Activated naive CD8-positive, alpha-beta T cell treated with anti-CD3 and anti-CD28 coated beads, Interleukin-2, amount 50 U/mL, for 16 hours (primary cell): ENCODE data around the gene ARSJ.

Experiments
- DNase-seq: peaks from one replicate; pipeline ENCODE4 v3.0.0-alpha.2; 2020; ENCODE audit warnings: low read depth, low spot score

Gene ARSJ

DNA sequence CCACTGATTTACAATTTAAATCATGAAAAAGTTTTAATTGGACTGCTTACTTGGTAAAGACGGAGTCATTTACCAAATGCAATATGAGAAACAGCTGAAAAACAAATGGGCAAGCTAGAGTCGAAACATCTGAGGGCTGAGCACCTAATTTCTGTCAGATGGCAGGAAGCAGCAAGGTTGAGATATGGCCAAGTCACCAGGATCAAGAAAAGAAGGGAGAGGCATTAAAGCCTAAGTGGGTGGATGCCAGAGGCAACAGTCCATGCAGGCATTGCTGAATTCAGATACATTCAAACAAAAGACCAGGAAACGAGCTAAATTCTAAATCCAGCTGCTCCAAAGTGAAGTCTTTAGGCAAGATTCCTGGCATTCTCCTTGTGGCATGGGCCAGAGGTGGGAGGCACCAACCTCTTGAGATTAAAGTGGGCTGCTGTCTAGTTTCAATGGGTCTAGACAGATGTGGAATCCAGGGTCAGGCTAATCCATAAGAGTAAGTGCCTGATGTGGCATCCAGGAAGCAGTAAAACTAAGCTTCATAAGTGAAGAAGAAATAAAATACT lies 8.0 kb upstream of the ARSJ start:
- no peak for DNase-seq

DNA sequence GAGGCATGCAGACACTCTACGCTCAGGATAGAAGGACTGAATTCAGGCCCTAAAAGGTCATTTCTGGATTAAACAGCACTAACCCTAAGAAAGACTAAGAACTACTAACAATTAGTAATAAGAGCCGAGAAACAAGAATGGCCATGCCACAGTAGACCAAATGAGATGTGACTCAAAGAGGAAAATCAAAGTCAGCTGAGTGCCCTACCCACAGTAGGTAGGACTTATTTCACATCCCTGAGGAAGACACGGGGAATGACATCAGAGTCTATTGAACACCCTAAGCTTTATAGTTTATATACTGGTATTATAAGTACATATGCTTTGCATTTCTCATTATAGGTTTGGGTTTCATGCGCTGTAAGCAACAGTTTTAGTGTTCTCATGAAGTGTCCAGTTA lies 2.7 kb upstream of the ARSJ start:
- no peak for DNase-seq

DNA sequence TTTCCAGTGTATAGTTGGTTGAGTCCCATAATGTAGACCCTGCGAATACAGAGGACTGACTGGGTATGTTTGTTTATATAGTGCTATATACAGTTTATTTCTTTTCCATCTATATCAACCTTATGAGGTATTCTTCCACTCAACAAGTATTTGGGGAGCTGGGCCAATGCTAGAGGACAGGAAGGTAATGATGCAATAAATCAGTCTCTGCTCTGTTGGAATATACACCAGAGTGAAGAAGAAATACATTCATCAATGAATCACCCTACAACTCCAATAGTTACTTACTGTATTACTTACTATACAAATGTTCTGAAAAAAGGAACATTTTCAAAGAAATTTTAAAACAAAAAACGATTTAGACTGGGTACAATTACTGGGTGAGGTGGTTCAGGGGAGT lies 2.1 kb upstream of the ARSJ start:
- DNase-seq, result no peak

DNA sequence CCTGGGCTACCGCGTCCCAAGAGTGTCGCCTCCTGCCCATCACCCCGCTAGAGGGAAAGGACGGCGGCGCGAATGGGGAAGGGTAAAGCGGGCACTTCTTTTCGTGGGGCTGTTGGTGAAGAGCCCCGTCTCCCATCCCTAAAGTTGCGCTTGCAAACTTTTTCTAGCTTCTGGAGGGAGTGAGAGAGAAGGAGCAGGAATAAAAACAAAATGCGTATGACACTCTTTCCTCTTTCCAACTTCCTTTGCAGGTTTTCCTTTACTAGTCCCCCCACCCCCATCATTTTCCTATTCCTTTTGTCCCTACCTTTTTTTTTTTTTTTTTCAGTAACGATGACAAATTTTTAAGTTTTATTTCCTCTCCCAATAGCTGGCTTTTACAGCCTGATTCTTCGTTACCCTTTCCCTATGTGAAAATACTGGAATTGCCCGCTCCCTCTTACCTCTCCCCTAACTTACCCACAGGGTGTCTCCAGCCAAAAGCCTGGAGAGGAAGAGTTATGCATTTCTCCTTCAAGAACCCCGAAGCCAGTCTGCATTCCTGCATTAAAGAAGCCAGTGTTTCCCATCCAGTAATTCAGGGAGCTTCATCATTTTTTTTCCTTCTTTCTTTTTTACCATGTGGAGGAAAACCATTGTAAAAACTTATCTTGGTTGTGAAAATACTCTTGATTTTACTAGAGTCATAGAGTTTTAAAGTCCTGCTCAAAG lies 613 bp upstream of the ARSJ start:
- no peak for DNase-seq

DNA sequence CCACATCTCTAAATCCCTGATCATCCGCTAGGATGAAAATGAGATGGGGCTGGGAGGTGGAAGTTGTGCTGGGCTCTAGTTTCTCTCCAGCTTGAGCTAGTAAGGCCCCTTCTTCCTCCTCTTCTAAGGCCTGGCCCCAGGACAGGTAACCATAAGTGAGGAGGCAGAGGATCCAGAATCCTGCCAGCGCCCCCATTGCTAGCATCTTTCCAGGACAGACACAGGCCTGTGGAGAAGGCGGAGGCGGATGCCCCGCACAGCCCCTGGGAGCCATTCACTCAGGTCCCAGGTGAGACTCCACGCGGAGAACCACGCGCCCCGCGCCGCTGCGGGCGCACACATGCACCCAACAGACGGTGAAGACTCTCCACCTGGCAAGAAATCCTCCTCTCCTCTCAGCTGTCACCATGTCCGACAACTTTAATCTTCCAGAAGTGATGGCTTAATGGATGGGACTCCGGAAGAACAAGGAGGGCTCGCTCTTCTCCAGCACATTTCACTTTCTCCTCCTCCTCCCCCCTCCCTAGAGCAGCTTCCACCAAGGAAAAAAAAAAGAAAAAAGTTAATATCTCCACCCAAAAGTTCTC lies 793 bp downstream of the ARSJ start:
- DNase-seq, result no peak

DNA sequence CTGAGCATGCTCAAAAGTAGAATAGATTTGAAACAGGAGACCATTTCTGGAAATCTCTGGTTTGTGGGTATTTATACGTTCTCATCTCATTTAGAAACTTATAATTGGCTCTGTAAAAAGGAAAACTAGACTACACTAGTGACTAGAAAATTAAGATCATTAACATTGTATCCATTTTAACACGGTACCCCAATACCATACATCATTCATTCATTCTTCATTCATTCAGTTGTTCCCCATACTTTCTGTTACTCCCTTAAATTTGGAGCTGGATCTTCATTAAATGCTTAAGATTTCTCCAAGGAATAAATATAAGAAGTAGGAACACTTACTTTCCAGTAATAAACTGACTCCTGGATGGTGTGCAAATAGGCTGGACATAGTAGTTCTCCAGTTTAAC lies 1.3 kb downstream of the ARSJ start:
- no peak for DNase-seq

DNA sequence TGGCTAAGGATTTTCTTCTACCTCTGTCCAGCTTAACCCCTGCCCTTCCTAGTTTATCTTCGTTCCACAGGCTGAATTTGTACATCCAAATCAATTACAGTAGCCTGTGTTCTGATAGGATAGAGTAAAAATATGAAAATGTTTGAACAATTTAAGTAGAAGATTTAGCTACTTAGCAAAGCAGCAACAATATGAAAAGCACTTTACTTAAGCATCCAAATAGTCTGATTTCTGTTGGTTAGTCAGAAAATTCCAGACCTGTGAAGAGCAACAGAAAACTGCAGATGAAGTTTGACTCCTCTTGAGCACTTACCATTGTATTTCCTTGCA lies 2.0 kb downstream of the ARSJ start:
- no peak for DNase-seq

DNA sequence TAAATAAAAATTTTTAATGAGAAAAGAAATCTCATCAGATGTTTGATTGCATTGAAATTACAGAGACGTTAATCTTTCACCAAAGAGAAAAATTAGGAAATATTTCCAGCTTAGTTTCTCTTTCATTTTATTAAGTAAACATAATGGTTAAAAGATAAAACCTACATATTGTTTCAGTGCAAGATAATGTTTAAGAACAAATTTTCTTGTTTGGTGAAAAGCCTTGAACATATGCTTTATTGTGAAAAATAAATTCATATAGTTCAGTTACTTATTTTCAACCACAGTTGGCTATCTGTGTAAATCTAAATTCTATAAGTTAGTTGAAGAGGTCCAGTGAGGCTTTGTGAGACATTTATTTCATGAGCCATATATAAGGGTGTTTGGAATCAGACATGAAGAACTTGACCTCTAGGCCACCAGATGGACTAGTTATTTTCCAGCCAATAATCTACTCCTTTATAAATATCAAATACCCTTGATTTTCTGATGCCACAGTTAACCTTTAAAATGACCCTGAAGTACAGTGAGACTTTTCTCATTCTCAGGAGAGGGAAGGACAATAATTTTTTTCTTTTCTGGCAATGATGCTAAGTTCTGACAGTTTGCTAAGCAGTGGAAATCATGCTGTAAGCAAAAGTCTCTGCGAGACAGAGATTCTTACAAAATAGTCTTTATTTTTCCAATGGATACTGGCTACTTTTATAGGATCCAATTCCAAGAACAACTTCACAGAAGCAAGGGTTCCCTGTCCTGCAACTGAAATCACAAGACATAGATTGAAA lies 2.5 kb downstream of the ARSJ start:
- no peak for DNase-seq

DNA sequence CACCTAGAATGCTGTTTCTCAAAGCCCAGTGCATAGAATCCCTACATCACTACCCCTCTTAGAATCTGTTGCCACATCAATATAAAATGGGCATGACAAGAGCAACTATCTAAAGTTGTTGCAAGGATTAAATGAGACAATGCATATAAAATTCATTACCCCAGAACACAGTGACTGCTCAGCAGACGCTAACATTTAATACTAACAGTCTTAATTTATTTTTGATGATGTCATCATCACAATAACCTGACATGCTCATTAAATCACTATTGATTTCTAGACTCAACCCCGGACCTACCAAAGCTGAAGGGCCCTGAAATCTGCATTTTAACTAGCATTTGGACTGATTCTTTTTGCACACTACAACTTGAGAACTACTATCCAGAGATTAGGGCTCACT lies 3.9 kb downstream of the ARSJ start:
- no peak for DNase-seq

DNA sequence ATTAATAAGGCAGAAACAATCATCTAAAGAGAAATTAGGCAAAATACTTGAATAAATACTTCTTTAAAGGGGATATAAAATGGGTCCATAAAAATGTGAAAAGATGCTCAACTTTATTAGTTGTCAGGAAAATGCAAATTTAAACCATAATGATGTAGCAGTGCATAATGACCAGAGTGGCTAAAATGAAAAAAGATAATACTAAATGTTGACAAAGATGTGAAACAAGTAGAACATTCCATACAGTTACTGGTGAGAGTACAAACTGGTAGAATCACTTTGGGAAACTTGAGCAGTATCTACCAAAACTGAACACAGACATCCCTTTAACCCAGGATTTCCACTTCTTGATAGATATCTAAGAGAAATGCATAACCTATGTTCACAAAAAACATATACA lies 5.0 kb downstream of the ARSJ start:
- no peak for DNase-seq

DNA sequence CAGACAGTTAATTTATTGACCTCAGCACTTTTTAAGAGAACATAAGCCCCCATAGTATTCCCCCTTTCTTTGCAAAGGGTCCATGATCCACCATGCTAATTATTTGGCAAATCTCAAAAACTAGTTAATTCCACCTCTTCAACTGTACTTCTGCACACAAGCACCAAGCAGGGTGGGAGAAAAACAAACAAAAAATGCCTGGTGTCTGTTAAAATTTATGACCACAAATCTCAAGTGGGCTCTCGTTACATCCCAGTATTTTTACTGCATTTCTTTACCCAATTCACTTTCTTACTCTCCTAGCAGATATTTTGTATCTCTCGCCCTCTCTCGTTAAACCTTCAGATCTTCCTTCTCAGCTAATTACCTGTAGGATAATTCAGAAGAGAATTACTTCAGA lies 6.1 kb downstream of the ARSJ start:
- no peak for DNase-seq

DNA sequence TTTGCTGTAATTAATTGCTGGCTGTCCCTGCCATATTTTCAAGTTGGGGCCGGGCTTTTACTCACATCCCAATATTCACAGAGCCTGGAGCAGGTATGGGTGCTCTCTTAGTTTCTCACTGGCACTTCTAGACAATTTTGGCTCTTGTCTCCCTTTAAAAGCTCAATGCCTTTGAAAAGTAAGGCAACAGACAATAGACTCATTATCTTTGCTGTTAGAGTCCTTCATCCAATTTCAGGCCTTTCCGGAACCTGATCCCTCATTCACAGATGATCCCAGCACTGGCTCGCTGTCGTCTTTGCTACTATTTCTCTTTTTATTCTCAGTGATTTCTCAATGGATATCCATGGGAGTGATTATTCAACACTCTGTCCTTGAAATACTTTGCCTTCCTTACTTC lies 6.7 kb downstream of the ARSJ start:
- no peak for DNase-seq

DNA sequence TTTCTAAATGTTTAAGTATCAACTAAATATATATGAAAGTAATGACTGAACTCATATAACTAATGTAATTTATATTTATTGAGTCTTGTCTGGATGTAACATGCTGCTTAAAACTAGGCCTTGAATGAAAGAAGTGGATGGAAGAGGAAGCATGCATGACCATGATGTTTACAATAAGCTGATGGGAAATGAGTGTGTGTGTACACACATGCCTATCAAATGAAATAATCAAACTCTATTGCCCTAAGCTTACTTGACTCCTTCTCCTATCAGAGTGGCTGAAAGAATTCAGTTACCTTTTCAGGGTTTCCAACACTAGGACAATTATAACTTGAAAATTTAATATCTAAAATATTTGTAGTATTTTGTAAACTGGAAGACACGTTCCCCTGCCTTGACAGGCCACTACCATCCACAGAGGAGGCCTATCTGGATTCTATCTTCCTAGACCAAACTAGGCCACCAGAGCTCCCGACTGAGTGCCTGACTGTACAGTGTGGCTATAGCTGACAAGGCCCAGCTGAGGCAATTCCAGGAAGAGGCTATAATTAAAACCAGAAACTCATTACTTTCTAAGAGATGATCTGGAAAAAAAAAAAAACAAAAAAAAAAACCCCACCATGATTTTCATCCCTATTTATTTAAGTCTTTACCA lies 7.6 kb downstream of the ARSJ start:
- no peak for DNase-seq

DNA sequence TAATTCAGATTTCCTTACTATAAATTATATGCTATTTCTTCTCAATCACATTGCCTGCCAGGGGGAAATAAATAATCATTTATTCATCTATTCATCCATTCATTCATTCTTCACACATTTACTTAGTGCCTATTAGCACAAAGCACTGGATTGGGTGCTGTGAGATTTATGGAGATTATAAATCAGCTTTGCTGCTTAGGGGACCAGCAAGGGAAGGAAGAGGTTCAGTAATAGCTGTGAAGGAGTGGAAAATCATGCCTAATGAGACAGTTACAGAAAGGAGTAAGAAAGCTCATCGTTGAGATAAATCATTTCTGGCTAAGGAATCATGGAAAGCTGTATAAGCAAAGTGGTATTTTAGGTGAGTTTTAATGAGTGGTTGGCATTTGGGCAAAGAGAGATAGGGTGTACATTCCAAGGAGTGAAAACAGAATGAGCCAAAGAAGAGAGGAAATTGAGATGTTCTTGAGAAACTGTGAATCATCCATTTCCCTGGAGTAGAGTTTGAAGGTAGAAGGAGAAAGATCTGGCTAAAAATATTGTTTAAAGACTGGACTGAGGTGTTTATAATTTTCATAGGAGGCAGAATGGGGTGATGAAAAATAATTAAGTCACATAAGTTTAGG lies 9.6 kb downstream of the ARSJ start:
- no peak for DNase-seq

DNA sequence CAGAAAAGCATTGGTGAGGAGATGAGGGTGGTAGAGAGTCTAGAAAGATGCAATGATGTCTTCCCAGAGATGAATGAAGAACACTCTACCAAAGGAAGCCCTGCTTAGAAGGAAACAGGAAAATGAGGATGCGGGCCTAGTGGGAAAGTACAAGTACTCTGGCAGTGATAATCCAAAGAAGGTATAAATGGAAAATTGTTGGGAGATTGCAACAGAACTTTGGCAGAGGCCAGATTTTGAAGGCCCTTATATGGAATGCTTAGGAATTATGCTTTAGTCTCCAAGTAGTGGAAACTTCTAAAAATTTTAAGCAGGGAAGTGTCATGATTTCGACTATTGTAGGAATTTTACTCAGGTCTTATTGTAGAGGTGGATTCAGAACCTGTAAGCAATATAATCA lies 11.0 kb downstream of the ARSJ start:
- no peak for DNase-seq

DNA sequence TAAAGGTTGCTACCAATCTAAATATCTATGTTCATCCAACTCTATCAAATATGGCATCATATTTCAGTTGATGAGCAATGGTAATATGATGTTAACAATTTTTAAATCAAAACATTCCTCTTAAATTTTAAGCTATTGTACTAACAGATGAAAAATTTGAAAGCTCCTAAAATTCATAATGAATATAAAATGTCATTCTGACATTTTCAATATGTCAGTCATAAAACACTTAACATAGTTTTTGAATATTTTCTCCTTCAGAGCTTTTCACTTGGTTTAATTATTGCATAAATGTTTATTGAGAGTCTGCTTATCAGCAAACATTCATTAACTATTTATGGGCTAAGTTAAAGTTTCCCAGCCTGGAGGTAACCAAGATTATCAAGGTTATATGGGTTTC lies 11.8 kb downstream of the ARSJ start:
- DNase-seq, result no peak

DNA sequence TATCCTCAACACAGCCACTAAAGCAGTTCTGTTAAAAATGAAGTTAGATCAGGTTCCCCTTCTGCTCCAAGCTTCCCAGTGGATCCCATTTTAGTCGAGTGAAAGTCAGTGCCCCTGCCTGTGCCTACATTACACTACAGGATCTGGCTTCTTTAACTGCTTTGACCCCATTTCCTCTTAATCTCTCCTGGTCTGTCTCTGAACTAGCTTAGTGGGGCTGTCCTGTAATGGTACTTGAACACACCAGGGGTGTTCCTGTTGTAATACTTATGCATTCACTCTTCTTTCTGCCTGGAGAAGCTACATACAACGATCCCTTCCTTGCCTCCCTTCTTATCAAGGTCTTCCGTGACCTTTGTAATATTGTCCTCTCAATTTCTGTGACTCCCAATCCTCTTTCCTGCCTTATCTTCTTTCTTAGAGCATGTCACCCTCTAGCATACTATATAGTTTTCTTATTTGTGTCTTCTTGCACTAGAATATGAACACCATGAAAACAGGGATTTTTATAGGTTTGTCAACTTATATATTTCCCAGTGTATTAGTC lies 16.7 kb downstream of the ARSJ start:
- DNase-seq, result no peak

DNA sequence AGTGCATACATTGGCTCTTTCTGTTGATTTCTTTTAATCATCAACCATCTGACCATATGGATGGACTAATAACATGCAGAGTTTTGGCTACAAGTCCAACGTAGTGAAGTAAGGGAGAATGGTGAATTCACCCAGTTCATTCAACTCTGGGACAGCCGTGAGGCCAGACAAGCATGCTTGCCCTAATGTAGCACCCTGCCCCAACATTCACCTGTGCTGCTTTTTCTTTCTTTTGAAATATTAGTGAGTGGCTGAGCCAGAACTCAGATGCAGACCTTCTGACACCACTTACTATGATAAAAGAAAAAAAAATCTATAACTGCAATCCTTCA lies 17.5 kb downstream of the ARSJ start:
- DNase-seq, result no peak

DNA sequence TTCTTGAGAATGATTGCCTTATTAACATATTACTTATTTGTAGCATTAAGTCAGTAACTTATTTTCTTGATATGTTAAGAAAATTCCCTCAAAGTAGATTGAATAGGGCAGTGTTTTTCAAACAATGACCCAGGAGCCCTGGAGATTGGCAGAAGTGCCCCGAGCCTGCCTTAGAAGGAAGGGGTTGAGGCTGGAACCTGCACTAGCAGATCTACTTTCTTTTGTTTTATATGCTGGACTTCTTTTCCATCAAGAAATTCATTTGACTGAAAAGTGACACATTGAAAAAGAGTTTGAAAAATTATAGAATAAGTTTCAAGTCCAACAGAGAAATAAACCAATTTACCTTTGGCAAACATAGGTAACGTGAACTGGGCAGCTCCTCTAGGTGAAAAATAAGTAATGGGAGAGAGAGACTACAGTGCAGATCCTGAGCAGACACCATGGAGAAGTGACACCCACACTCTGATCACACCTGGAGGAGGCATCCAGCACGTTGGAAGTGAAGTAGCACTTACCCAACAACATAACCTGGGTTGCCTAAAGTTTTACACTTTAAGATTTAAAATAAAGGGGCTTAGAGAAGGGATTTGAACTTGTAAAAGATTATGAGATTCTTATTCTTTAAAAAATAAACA lies 18.6 kb downstream of the ARSJ start:
- DNase-seq, result no peak

DNA sequence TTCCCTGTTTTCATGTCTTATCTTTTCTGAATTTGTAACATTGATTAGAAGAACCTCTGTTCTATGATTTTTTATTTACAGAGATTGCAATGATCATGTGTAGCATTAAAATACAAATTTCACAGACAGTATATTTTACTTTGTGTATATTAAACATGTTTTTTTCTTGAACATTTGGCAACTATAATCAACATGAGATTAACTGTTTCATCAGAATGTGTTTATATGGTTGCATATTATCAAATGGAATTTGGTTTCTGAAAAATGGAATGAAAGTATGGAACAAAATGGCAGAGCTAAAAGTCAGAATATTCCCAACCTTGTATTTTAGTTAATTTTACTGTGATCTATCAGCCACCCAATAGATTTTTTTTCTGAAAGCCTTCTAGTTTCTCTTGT lies 19.9 kb downstream of the ARSJ start:
- DNase-seq, result no peak

DNA sequence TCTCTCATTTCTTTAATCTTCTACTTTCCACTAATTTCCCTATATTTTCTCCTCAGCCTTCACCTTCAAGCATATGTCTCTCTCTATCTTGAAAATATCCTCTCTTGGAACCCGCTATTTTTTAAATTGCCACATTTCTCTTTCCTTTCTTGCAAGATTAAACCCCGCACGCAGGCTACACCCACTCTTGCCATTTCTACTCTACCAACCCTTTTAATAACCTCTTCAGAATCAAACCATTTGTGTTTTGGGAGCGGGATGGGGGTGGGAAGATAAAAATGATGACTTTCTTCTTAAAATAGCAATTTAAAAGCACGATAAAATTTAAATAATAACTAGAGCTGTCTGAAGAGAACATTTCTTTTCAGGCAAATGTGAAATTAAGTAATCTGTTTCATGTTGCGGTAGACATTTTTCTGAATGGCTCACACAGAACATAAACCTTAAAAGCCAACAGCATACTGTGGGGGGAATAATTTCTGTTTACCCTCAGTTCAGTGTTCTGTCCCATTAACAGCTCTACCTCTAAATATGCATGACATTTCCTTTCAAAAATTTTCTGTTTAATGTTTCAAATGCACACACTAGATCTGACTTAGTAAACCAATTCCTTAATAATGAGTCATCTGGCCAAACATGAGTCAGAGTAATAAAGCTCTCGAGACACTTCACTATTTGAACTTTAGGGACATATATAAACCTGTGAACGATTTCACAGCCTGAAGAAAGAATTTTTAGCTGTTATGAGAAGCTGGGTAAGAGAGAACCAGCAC lies 20.5 kb downstream of the ARSJ start:
- no peak for DNase-seq
